OCI-LY7 (cell line): ENCODE results near the gene NAV2.

ENCODE experiments used
- CTCF ChIP-seq: fragments of 200-600 bp; sonication (generic); conservative IDR thresholded peaks from 2 replicates; pipeline ENCODE4 v1.5.1; 2014; ENCODE audit warnings: mild to moderate bottlenecking, antibody characterized with exemption, low read length, moderate library complexity, mixed read lengths
- EZH2phosphoT487 ChIP-seq: fragments of 200-600 bp; sonication (generic); IDR thresholded peaks from 2 replicates; pipeline ENCODE4 v1.6.1; 2018; ENCODE audit warnings: low read depth, borderline replicate concordance, mild to moderate bottlenecking, mixed run types, antibody characterized with exemption, low read length, moderate library complexity, mixed read lengths

- TF ChIP-seq CTCF = no peak
- no peak for TF ChIP-seq EZH2phosphoT487
These were observed 324.9 kb downstream of the NAV2 start for GRCh38 chr11:20037396-20038153.
